GM21515 (cell line): ENCODE results near the gene BAZ2B.
"Not testable (repeated sequence)": the region's sequence is repeated elsewhere in the genome, so short reads cannot be mapped to it uniquely, and the experiment has no call there.

ENCODE experiments used
- ATAC-seq: cut with Tn5 transposase; IDR thresholded peaks from one replicate; pipeline ENCODE4 v1.9.1; 2021; ENCODE audit not compliant: unreplicated experiment

The BAZ2B gene

GRCh38 chr2:159438284-159438683 is 178.1 kb downstream of the BAZ2B start:
- no peak for ATAC-seq

GRCh38 chr2:159432610-159433009 is 183.7 kb downstream of the BAZ2B start:
- no peak for ATAC-seq

GRCh38 chr2:159427048-159427447 is 189.3 kb downstream of the BAZ2B start:
- ATAC-seq, result no peak

- no peak for ATAC-seq
Observed at GRCh38 chr2:159419403-159419802, 196.9 kb downstream of the BAZ2B start.

- no peak for ATAC-seq
Observed at GRCh38 chr2:159411460-159411859, 204.9 kb downstream of the BAZ2B start.

- ATAC-seq, result no peak
Observed at GRCh38 chr2:159410276-159410675, 206.1 kb downstream of the BAZ2B start.

GRCh38 chr2:159409116-159409800 is 207.1 kb downstream of the BAZ2B start:
- no peak for ATAC-seq

- ATAC-seq, result no peak
Observed at GRCh38 chr2:159402790-159403189, 213.6 kb downstream of the BAZ2B start.

GRCh38 chr2:159402160-159402559 is 214.2 kb downstream of the BAZ2B start:
- not testable (repeated sequence) for ATAC-seq

GRCh38 chr2:159399716-159400415 is 216.5 kb downstream of the BAZ2B start:
- ATAC-seq, result no peak

- no peak for ATAC-seq
Observed at GRCh38 chr2:159396799-159397198, 219.5 kb downstream of the BAZ2B start.

GRCh38 chr2:159382447-159383028 is 233.8 kb downstream of the BAZ2B start:
- no peak for ATAC-seq

- ATAC-seq, result peak; percentile 63
Observed at GRCh38 chr2:159381574-159381973, 234.8 kb downstream of the BAZ2B start.

- ATAC-seq, result no peak
Observed at GRCh38 chr2:159380685-159381239, 235.6 kb downstream of the BAZ2B start.

- no peak for ATAC-seq
Observed at GRCh38 chr2:159379181-159379580, 237.2 kb downstream of the BAZ2B start.

GRCh38 chr2:159375241-159375640 is 241.1 kb downstream of the BAZ2B start:
- ATAC-seq, result no peak

- ATAC-seq, result no peak
Observed at GRCh38 chr2:159371506-159371905, 244.8 kb downstream of the BAZ2B start.

- ATAC-seq, result no peak
Observed at GRCh38 chr2:159366538-159366937, 249.8 kb downstream of the BAZ2B start.

- no peak for ATAC-seq
Observed at GRCh38 chr2:159362816-159363251, 253.5 kb downstream of the BAZ2B start.

GRCh38 chr2:159362094-159362493 is 254.3 kb downstream of the BAZ2B start:
- no peak for ATAC-seq

- not testable (repeated sequence) for ATAC-seq
Observed at GRCh38 chr2:159361603-159362002, 254.7 kb downstream of the BAZ2B start.

- ATAC-seq, result no peak
Observed at GRCh38 chr2:159356053-159356554, 260.2 kb downstream of the BAZ2B start.
